HG03460 (cell line): Measurements from ENCODE around the gene TYW1B.
"Not testable (repeated sequence)": the region's sequence is repeated elsewhere in the genome, so short reads cannot be mapped to it uniquely, and the experiment has no call there.

Experiments used
- ATAC-seq: cut with Tn5 transposase; IDR thresholded peaks from one replicate; pipeline ENCODE4 v1.9.1; 2021; ENCODE audit not compliant: unreplicated experiment

TYW1B gene

GRCh38 chr7:72580142-72580770, 247.7 kb downstream of the TYW1B start:
- ATAC-seq = not testable (repeated sequence)

GRCh38 chr7:72577107-72577506, 250.9 kb downstream of the TYW1B start:
- no peak for ATAC-seq

GRCh38 chr7:72561988-72562387, 266.0 kb downstream of the TYW1B start:
- not testable (repeated sequence) for ATAC-seq

GRCh38 chr7:72559546-72559945, 268.5 kb downstream of the TYW1B start:
- not testable (repeated sequence) for ATAC-seq

- ATAC-seq = not testable (repeated sequence)
These were observed 271.3 kb downstream of the TYW1B start for GRCh38 chr7:72556733-72557132.

- not testable (repeated sequence) for ATAC-seq
These were observed 272.8 kb downstream of the TYW1B start for GRCh38 chr7:72555238-72555637.

- not testable (repeated sequence) for ATAC-seq
These were observed 273.6 kb downstream of the TYW1B start for GRCh38 chr7:72554401-72554800.

GRCh38 chr7:72550454-72550853, 277.5 kb downstream of the TYW1B start:
- not testable (repeated sequence) for ATAC-seq

GRCh38 chr7:72546586-72547237, 281.3 kb downstream of the TYW1B start:
- ATAC-seq = not testable (repeated sequence)

GRCh38 chr7:72544531-72544930, 283.5 kb downstream of the TYW1B start:
- not testable (repeated sequence) for ATAC-seq

GRCh38 chr7:72540923-72541322, 287.1 kb downstream of the TYW1B start:
- no peak for ATAC-seq

GRCh38 chr7:72540106-72540611, 287.8 kb downstream of the TYW1B start:
- ATAC-seq = no peak

- ATAC-seq = no peak
These were observed 288.3 kb downstream of the TYW1B start for GRCh38 chr7:72539702-72540101.

- no peak for ATAC-seq
These were observed 289.1 kb downstream of the TYW1B start for GRCh38 chr7:72538856-72539255.

- no peak for ATAC-seq
These were observed 289.9 kb downstream of the TYW1B start for GRCh38 chr7:72538147-72538546.

GRCh38 chr7:72536038-72536437, 292.0 kb downstream of the TYW1B start:
- not testable (repeated sequence) for ATAC-seq

GRCh38 chr7:72531048-72531447, 297.0 kb downstream of the TYW1B start:
- ATAC-seq = not testable (repeated sequence)
